Gastroesophageal sphincter (tissue), 4 donors: ENCODE measurements around the gene GCN1. TPM values are rescaled to one million over a fixed set of nuclear protein-coding genes. Genes with fewer than 3 reads are reported as not detected.

Experiments used
- ATAC-seq: fragments of 150-250 bp; one replicate; pipeline ENCODE4 v1.9.1; 2016; ENCODE audit warnings: mild to moderate bottlenecking, moderate library complexity
- H3K27ac ChIP-seq, 4 donors: fragments of 200-600 bp; sonication (generic) in 3 of 4; 1 replicate in 3 of 4; 2 replicates in 1 of 4; pipeline ENCODE4 v1.5.1; 2016 to 2019
- H3K27me3 ChIP-seq: fragments of 200-600 bp; sonication (generic); one replicate; pipeline ENCODE4 v1.5.1; 2019
- H3K36me3 ChIP-seq, 2 donors: fragments of 200-600 bp; sonication (generic); one replicate each; pipeline ENCODE4 v1.5.1; 2019; ENCODE audit warnings: control low read depth in 1 of 2
- H3K4me1 ChIP-seq, 3 donors: fragments of 200-600 bp; sonication (generic); 1 replicate in 2 of 3; 2 replicates in 1 of 3; pipeline ENCODE4 v1.5.1; 2016 to 2019; ENCODE audit warnings: control low read depth in 2 of 3
- H3K4me3 ChIP-seq, 2 donors: fragments of 200-600 bp; sonication (generic); one replicate each; pipeline ENCODE4 v1.5.1; 2019; ENCODE audit warnings: mild to moderate bottlenecking in 1 of 2, moderate library complexity in 1 of 2
- H3K9me3 ChIP-seq, 3 donors: fragments of 200-600 bp; sonication (generic); one replicate each; pipeline ENCODE4 v1.5.1; 2017 to 2019; ENCODE audit warnings: control low read depth in 2 of 3
- EP300 ChIP-seq: sonication (generic); formaldehyde crosslinking; IDR thresholded peaks from one replicate; pipeline ENCODE4 v1.6.1; 2017; ENCODE audit warnings: antibody characterized with exemption, mild to moderate bottlenecking
- POLR2A ChIP-seq, 2 donors: fragments of 450-650 bp; IDR thresholded peaks; one replicate each; pipeline ENCODE4 v1.6.1; 2017; ENCODE audit warnings: antibody characterized with exemption in 2 of 2, mild to moderate bottlenecking in 2 of 2, moderate library complexity in 1 of 2
- POLR2AphosphoS5 ChIP-seq: sonication (generic); formaldehyde crosslinking; IDR thresholded peaks from one replicate; pipeline ENCODE4 v1.6.1; 2017; ENCODE audit warnings: antibody characterized with exemption
- WGBS, 2 donors: methylation state at CpG; one replicate each; pipeline ENCODE4 v1.1.5; 2018; ENCODE audit warnings: low coverage in 1 of 2; 5-methylcytosine and 5-hydroxymethylcytosine counted together
- total RNA-seq, 4 donors: library from RNA; depleted of rRNA; stranded (reverse); fragments of >200 nt; gene quantifications; one replicate each; pipeline ENCODE4 v1.1.0, GENCODE V29; 2016
- TF ChIP-seq, protein P1 (sequence below), 4 experiments: fragments of 200-600 bp in 2 of 4; fragments of 450-650 bp in 2 of 4; sonication (generic) in 1 of 4; IDR thresholded peaks; one replicate each; pipeline ENCODE4 v1.5.1; 2017 to 2019; ENCODE audit warnings: antibody characterized with exemption in 4 of 4, mild to moderate bottlenecking in 2 of 4, moderate library complexity in 2 of 4

GCN1 gene
- total RNA-seq, 4 donors from 2014 or later, result 39.3 to 82.2 (median 56.0) TPM

DNA sequence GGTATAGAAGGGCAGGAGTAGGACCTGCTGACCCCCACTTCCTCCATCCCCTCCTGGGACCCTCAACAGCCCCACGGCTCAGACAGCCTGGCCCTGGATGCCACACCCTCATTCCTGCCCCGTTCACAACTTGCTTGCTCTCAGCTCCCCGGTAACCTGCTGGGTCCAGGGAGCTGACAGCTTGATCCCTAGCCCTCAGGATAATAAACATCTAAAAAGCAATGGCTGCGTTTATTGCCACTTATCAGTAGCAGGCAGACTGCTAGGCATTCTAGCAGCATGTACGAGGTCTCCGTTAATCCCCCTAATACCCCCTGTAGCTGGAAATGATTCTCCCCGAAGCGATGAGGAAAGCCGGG lies 30.7 kb upstream of the GCN1 start:
- Histone ChIP-seq H3K36me3 (peaks cover 0 to 53% of the 10 kb centered on the region in 2 donors), H3K4me1 (peaks cover 3 to 66% (median 51%) of the 10 kb centered on the region in 3 donors), H3K27ac (peak overlapping the region in 3 of 4 donors; percentile 71 to 76 (median 72)), H3K4me3 (peak overlapping the region in 1 of 2 donors; percentile 31), H3K9me3 (no peaks in the 10 kb centered on the region), H3K27me3 (no peaks in the 10 kb centered on the region)
- 15 to 31% methylated on average over 3 to 9 of the region's 9 CpGs for WGBS, 2 donors
- no peak for ATAC-seq
- TF ChIP-seq POLR2A (IDR thresholded peaks at IDR 0.05) (no peak), POLR2AphosphoS5 (no peak), EP300 (no peak)
- TF ChIP-seq, protein P1, sequence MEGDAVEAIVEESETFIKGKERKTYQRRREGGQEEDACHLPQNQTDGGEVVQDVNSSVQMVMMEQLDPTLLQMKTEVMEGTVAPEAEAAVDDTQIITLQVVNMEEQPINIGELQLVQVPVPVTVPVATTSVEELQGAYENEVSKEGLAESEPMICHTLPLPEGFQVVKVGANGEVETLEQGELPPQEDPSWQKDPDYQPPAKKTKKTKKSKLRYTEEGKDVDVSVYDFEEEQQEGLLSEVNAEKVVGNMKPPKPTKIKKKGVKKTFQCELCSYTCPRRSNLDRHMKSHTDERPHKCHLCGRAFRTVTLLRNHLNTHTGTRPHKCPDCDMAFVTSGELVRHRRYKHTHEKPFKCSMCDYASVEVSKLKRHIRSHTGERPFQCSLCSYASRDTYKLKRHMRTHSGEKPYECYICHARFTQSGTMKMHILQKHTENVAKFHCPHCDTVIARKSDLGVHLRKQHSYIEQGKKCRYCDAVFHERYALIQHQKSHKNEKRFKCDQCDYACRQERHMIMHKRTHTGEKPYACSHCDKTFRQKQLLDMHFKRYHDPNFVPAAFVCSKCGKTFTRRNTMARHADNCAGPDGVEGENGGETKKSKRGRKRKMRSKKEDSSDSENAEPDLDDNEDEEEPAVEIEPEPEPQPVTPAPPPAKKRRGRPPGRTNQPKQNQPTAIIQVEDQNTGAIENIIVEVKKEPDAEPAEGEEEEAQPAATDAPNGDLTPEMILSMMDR (IDR thresholded peaks at IDR 0.05), result no peak

DNA sequence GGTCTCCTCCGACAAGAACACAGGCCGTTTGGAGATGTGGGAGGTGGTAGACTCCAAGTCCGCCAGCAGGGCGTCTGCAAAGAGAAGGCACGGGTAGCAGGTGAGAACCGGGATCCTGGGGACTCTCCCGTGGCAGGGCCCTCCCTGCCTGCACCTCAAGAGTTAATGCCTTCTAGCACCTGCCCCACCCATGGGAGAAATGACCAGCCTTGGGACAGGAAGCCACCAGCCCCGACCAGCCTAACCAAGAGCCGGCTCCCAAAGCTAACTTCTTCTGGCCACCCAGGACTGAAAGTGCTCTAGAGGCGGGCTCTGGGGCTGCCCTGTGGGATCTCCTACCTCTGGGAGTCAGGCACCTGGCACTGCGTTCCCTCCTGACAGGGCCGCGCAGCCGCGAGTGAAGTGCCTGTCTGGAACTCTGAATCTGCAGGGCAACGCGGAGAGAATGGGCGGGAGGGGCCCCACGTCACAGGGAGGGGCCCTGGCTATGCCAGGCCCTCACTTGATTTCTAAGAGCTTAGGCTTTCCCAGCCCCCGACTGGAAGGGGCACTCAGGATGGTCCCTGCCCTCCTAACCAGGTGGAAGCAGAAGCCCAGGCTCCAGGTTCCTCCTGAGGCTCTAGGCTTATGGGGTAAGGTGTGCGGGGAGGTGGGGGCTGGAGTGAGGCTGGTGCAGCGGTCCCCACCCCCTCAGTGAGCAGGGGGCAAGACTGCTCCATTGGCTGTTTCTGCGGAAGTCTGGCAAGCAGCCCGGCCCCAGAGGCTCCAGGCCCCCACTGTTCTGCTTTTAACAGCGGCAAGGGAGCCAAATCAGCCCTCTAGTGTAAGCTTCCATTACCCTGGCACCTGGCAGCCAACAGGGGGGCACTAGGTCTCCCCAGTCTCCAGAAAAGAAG lies 30.0 kb upstream of the GCN1 start:
- peak; percentile 2 for TF ChIP-seq POLR2AphosphoS5
- TF ChIP-seq, protein P1 (IDR thresholded peaks at IDR 0.05), result no peak
- WGBS, 2 donors, result 27% methylated on average over 9 of the region's 25 CpGs; no CpG with 5 or more reads in 1 of the 2 donors
- H3K36me3 ChIP-seq, result peaks cover 0 to 59% of the 10 kb centered on the region in 2 donors
- peaks cover 0 to 60% (median 45%) of the 10 kb centered on the region in 3 donors for H3K4me1 ChIP-seq
- no peaks in the 10 kb centered on the region for H3K9me3 ChIP-seq
- H3K4me3 ChIP-seq, result peak overlapping the region in 1 of 2 donors; percentile 31
- H3K27ac ChIP-seq, result peak overlapping the region in 3 of 4 donors; percentile 71 to 76 (median 72)
- H3K27me3 ChIP-seq, result no peaks in the 10 kb centered on the region
- peak; percentile 56 for ATAC-seq

DNA sequence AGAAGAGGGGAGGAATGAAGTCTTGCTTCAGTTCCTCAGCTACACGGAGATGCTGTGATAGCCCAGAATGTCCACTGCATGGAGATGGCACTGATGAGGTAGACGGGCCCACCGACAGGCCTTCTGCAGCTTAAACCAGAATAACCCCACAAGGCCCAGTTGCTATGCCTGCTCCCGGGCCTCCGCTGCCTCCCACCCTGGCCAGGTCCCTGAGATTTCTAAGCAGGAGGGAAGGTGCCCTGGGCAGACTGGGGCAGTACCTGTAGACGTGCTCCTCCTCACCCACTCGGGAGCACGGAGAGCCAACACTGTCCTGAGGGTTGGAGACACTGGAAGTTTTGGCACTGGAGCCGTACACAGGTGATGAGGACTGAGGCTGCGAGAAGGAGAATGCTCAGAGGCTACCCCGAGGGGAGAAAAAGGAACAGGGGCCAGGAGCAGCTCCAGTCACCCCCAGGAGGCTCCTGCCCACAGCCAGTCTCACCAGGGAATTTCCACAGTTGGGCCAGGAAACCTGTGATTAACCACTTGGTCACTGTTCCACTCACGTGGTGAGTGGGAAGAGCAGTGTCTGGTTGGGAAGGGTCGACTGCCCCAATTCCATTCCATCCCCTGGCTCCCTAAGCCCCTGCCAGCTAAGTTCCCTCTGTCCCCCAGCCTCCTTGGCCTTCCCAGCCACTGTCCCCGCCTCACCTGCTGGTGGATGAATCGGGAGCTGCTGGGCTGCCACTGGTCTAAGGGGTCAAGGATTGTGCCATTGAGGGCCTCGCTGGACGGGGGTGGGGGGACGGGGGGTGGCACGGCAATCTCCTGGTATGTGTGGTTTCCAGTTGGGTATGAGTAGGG lies 29.2 kb upstream of the GCN1 start:
- H3K27ac ChIP-seq, result peak overlapping the region in 3 of 4 donors; percentile 71 to 76 (median 72)
- no peaks in the 10 kb centered on the region for H3K9me3 ChIP-seq
- H3K36me3 ChIP-seq, result peaks cover 0 to 68% of the 10 kb centered on the region in 2 donors
- ATAC-seq, result no peak
- no peak overlapping the region for H3K4me3 ChIP-seq
- TF ChIP-seq POLR2AphosphoS5 (no peak), EP300 (no peak)
- WGBS, 2 donors, result 40 to 97% methylated on average over 1 to 5 of the region's 19 CpGs
- peaks cover 0 to 51% (median 36%) of the 10 kb centered on the region in 3 donors for H3K4me1 ChIP-seq
- no peaks in the 10 kb centered on the region for H3K27me3 ChIP-seq

DNA sequence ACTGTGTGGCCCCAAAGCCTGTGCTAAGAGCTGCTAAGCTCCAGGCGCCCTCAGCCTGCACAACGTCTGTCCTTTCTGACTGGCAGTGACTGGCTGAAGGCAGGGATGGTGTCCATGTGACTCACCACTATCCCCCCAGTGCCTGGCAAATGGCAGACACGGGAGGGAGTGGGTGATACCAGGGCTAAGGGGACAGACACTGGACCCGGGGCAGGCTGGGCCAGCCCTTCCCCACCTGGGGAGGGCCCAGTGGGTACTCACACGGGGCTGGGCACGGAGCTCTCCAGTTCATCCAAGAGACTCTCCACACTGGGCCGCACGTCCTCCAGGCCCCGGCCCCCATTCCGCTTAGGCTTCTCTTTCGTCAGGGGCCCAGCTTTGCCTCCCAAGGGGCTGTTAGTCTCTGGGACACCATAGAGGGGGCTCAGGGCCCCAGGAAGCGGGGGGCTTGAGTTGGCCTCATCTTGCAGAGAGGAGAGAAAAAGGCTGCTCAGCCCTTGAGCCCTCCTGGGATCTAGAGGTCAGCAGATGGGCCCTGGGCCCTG lies 27.8 kb upstream of the GCN1 start:
- WGBS, 2 donors, result 40 to 100% methylated on average over 1 to 2 of the region's 12 CpGs
- no peaks in the 10 kb centered on the region for H3K27me3 ChIP-seq
- no peak for ATAC-seq
- H3K9me3 ChIP-seq, result no peaks in the 10 kb centered on the region
- H3K36me3 ChIP-seq, result peaks cover 0 to 81% of the 10 kb centered on the region in 2 donors
- peaks cover 0 to 38% (median 28%) of the 10 kb centered on the region in 3 donors for H3K4me1 ChIP-seq
- no peak for TF ChIP-seq POLR2A (IDR thresholded peaks at IDR 0.05)
- no peak overlapping the region for H3K4me3 ChIP-seq
- H3K27ac ChIP-seq, result no peak overlapping the region

DNA sequence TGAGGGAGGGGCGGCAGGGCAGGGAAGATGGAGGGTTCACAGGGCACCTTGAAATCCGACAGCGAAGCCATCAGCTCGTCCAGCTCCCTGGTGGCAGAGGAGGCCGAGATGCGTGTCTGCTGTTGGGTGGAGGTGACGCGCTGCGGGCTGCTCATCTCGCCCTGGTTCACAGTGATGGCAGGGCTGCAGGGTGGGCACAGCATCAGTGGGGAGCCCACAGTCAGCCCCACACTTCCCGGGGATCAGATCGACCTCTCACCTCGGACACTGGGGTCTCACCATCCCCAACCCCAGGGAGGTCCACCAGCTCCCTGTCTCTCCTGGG lies 27.0 kb upstream of the GCN1 start:
- no peak for TF ChIP-seq POLR2A (IDR thresholded peaks at IDR 0.05)
- TF ChIP-seq EP300, result no peak
- TF ChIP-seq POLR2AphosphoS5, result no peak
- TF ChIP-seq, protein P1 (IDR thresholded peaks at IDR 0.05), result no peak
- no peaks in the 10 kb centered on the region for H3K27me3 ChIP-seq
- WGBS, 2 donors, result 76% methylated on average over 5 of the region's 13 CpGs; no CpG with 5 or more reads in 1 of the 2 donors
- H3K36me3 ChIP-seq, result peaks cover 0 to 86% of the 10 kb centered on the region in 2 donors
- ATAC-seq, result no peak
- no peak overlapping the region for H3K4me3 ChIP-seq
- H3K4me1 ChIP-seq, result peaks cover 0 to 29% (median 26%) of the 10 kb centered on the region in 3 donors
- no peaks in the 10 kb centered on the region for H3K9me3 ChIP-seq
- peak overlapping the region in 1 of 4 donors; percentile 4 for H3K27ac ChIP-seq
